D721Med (cell line): ENCODE measurements around the gene LIF.

Experiments used
- DNase-seq: peaks from one replicate; pipeline ENCODE4 v3.0.0; 2011; ENCODE audit warnings: low spot score; ENCODE audit not compliant: insufficient read length
- FAIRE-seq: peaks from 2 replicates; lab custom pipeline; 2011; peaks lifted over from hg19 to GRCh38; lab: Jason Lieb, UNC
- TF ChIP-seq, protein P1 (sequence below): IDR thresholded peaks from 2 replicates; pipeline ENCODE4 v1.5.1; 2012; ENCODE audit warnings: mild to moderate bottlenecking, control low read depth; ENCODE audit not compliant: insufficient read depth; ENCODE audit errors: missing control alignments

The LIF gene

GRCh38 chr22:30190574-30190973 lies 56.0 kb downstream of the LIF start:
- FAIRE-seq: no peak
- DNase-seq: no peak
- TF ChIP-seq, protein P1, sequence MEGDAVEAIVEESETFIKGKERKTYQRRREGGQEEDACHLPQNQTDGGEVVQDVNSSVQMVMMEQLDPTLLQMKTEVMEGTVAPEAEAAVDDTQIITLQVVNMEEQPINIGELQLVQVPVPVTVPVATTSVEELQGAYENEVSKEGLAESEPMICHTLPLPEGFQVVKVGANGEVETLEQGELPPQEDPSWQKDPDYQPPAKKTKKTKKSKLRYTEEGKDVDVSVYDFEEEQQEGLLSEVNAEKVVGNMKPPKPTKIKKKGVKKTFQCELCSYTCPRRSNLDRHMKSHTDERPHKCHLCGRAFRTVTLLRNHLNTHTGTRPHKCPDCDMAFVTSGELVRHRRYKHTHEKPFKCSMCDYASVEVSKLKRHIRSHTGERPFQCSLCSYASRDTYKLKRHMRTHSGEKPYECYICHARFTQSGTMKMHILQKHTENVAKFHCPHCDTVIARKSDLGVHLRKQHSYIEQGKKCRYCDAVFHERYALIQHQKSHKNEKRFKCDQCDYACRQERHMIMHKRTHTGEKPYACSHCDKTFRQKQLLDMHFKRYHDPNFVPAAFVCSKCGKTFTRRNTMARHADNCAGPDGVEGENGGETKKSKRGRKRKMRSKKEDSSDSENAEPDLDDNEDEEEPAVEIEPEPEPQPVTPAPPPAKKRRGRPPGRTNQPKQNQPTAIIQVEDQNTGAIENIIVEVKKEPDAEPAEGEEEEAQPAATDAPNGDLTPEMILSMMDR: no peak
